Neural cell (in vitro differentiated cells): ENCODE measurements around the gene HLF. TPM values are rescaled to one million over a fixed set of nuclear protein-coding genes. Genes with fewer than 3 reads are reported as not detected.

ENCODE experiments used
- H2AFZ ChIP-seq: fragments of 200-600, 300-800 bp; sonication (generic), shearing (Covaris generic); 2 replicates; pipeline ENCODE4 v1.6.0; 2014; ENCODE audit warnings: low read depth, mild to moderate bottlenecking, antibody characterized with exemption, low read length, moderate library complexity
- H3F3A ChIP-seq: fragments of 200-600 bp; shearing (Covaris generic); 2 replicates; pipeline ENCODE4 v1.6.1; 2016; ENCODE audit warnings: mild to moderate bottlenecking, moderate library complexity, mixed read lengths, antibody characterized with exemption, low read length; ENCODE audit not compliant: insufficient read depth, poor library complexity, severe bottlenecking
- H3K27ac ChIP-seq: fragments of 200-600, 300-800 bp; sonication (generic), shearing (Covaris generic); 2 replicates; pipeline ENCODE4 v1.5.1; 2014; ENCODE audit warnings: mild to moderate bottlenecking, low read length, moderate library complexity
- H3K27me3 ChIP-seq: fragments of 300-800, 200-600 bp; sonication (generic), shearing (Covaris generic); 2 replicates; pipeline ENCODE4 v1.6.0; 2014; ENCODE audit warnings: mild to moderate bottlenecking, low read depth, low read length, moderate library complexity; ENCODE audit not compliant: insufficient read depth
- H3K36me3 ChIP-seq: fragments of 300-800, 200-600 bp; sonication (generic), shearing (Covaris generic); 2 replicates; pipeline ENCODE4 v1.5.1; 2014; ENCODE audit warnings: mild to moderate bottlenecking, antibody characterized with exemption, low read length, moderate library complexity; ENCODE audit not compliant: insufficient read depth
- H3K4me2 ChIP-seq: fragments of 300-800, 200-600 bp; sonication (generic), shearing (Covaris generic); 2 replicates; pipeline ENCODE4 v1.6.0; 2014; ENCODE audit warnings: mild to moderate bottlenecking, low read length
- H3K4me3 ChIP-seq: fragments of 300-800, 200-600 bp; sonication (generic), shearing (Covaris generic); 2 replicates; pipeline ENCODE4 v1.5.1; 2014; ENCODE audit warnings: mild to moderate bottlenecking, low read length, moderate library complexity
- H3K79me2 ChIP-seq: fragments of 200-600 bp; shearing (Covaris generic); replicated peaks from 2 replicates; pipeline ENCODE4 v1.6.0; 2014; ENCODE audit warnings: mild to moderate bottlenecking, low read length, moderate library complexity; ENCODE audit not compliant: insufficient read depth
- H3K9ac ChIP-seq: fragments of 300-800, 200-600 bp; sonication (generic), shearing (Covaris generic); 2 replicates; pipeline ENCODE4 v1.6.1; 2016; ENCODE audit warnings: mild to moderate bottlenecking, low read length, mixed read lengths
- H3K9me2 ChIP-seq: fragments of 200-600 bp; shearing (Covaris generic); 2 replicates; pipeline ENCODE4 v1.6.1; 2016; ENCODE audit warnings: mild to moderate bottlenecking, low read length, mixed read lengths; ENCODE audit not compliant: insufficient read depth
- H3K9me3 ChIP-seq: fragments of 200-600, 300-800 bp; sonication (generic), shearing (Covaris generic); 2 replicates; pipeline ENCODE4 v1.6.1; 2016; ENCODE audit warnings: mild to moderate bottlenecking, mixed run types, low read length, moderate library complexity, mixed read lengths
- H4K20me1 ChIP-seq: fragments of 200-600 bp; shearing (Covaris generic); 2 replicates; pipeline ENCODE4 v1.6.1; 2016; ENCODE audit warnings: mild to moderate bottlenecking, mixed run types; ENCODE audit not compliant: insufficient read depth
- EP300 ChIP-seq: fragments of 450-650 bp; conservative IDR thresholded peaks from 2 replicates; pipeline ENCODE4 v1.6.1; 2014; ENCODE audit warnings: antibody characterized with exemption, mild to moderate bottlenecking, moderate library complexity; ENCODE audit not compliant: poor library complexity, severe bottlenecking
- EZH2 ChIP-seq: fragments of 200-600, 300-800 bp; shearing (Covaris generic), sonication (generic); IDR thresholded peaks from 2 replicates; pipeline ENCODE4 v1.6.1; 2014; ENCODE audit warnings: antibody characterized with exemption, low read length, borderline replicate concordance, mild to moderate bottlenecking; ENCODE audit not compliant: insufficient read depth, poor library complexity, severe bottlenecking
- MXI1 ChIP-seq: fragments of 450-650 bp; conservative IDR thresholded peaks from 2 replicates; pipeline ENCODE4 v1.6.1; 2014; ENCODE audit warnings: antibody characterized with exemption, mild to moderate bottlenecking; ENCODE audit not compliant: poor library complexity, severe bottlenecking
- POLR2AphosphoS5 ChIP-seq: IDR thresholded peaks from 2 replicates; pipeline ENCODE4 v1.6.1; 2012
- RAD21 ChIP-seq: fragments of 450-650 bp; conservative IDR thresholded peaks from 2 replicates; pipeline ENCODE4 v1.6.1; 2014; ENCODE audit warnings: antibody characterized with exemption, mild to moderate bottlenecking, moderate library complexity
- SMC3 ChIP-seq: fragments of 450-650 bp; conservative IDR thresholded peaks from 2 replicates; pipeline ENCODE4 v1.6.1; 2014; ENCODE audit warnings: antibody characterized with exemption, mild to moderate bottlenecking, moderate library complexity; ENCODE audit not compliant: poor library complexity
- TAF1 ChIP-seq: IDR thresholded peaks from 2 replicates; pipeline ENCODE4 v1.6.1; 2012; ENCODE audit warnings: low read depth
- polyA plus RNA-seq: library from polyadenylated mRNA; depleted of rRNA; stranded (reverse); fragments of >200 nt; gene quantifications from 2 replicates; pipeline ENCODE4 v1.2.3, GENCODE V29; 2014
- TF ChIP-seq, protein P1 (sequence below): fragments of 450-650 bp; IDR thresholded peaks from 2 replicates; pipeline ENCODE4 v1.5.1; 2014; ENCODE audit warnings: antibody characterized with exemption, mild to moderate bottlenecking, moderate library complexity; ENCODE audit not compliant: poor library complexity, severe bottlenecking
- TF ChIP-seq, protein P2 (sequence below): IDR thresholded peaks from 2 replicates; pipeline ENCODE4 v1.6.1; 2012; ENCODE audit warnings: borderline replicate concordance

The HLF gene
- polyA plus RNA-seq, 1 donor from 2014 or later: 0.71 TPM

DNA sequence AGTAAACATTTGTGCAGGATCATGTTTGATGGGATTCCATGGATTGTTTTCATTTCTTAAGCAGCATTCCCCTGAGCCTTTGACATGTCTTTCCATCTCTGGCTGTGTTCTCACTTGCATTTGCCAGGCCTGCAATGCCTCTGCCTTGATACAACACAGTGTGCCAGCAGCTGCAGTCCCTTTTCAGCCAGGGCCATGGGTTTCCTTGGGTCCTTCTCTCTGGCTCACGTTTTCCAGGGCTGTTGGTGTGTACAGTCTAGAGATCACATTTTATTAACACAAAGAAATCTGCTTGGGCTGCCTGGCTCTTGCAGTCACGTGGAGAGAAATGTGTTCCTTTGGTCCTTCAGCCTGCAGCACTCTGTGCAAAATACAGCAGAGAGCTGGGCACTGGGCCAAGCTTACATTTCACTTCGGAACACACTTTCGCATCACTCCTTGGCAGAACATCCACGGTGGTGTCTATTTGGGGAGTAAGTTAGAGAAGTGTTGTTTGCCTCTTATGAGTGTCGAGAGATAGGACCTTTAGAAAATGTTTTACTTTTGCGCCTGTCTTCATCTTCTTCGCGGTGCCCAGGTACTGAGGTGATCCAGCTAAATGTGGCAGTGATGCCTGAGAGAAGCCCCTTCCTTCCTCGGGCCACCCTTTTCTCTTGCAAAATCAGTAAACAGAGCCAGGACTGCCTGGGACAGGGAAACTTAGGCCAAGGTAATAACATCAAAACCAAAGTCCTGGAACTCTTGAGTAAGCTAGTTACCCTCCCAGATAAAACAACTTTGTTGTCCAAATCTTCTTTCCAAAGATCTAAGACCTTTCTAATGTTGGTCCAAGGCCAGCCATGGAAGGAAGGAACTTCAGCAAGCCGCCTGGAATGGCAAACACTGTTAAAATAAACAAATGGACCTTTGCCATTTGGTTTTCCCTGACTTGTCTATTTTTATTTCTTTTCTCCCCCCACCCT, 20.9 kb downstream of the HLF start (continued):
- TF ChIP-seq, protein P1, sequence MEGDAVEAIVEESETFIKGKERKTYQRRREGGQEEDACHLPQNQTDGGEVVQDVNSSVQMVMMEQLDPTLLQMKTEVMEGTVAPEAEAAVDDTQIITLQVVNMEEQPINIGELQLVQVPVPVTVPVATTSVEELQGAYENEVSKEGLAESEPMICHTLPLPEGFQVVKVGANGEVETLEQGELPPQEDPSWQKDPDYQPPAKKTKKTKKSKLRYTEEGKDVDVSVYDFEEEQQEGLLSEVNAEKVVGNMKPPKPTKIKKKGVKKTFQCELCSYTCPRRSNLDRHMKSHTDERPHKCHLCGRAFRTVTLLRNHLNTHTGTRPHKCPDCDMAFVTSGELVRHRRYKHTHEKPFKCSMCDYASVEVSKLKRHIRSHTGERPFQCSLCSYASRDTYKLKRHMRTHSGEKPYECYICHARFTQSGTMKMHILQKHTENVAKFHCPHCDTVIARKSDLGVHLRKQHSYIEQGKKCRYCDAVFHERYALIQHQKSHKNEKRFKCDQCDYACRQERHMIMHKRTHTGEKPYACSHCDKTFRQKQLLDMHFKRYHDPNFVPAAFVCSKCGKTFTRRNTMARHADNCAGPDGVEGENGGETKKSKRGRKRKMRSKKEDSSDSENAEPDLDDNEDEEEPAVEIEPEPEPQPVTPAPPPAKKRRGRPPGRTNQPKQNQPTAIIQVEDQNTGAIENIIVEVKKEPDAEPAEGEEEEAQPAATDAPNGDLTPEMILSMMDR: no peak

DNA sequence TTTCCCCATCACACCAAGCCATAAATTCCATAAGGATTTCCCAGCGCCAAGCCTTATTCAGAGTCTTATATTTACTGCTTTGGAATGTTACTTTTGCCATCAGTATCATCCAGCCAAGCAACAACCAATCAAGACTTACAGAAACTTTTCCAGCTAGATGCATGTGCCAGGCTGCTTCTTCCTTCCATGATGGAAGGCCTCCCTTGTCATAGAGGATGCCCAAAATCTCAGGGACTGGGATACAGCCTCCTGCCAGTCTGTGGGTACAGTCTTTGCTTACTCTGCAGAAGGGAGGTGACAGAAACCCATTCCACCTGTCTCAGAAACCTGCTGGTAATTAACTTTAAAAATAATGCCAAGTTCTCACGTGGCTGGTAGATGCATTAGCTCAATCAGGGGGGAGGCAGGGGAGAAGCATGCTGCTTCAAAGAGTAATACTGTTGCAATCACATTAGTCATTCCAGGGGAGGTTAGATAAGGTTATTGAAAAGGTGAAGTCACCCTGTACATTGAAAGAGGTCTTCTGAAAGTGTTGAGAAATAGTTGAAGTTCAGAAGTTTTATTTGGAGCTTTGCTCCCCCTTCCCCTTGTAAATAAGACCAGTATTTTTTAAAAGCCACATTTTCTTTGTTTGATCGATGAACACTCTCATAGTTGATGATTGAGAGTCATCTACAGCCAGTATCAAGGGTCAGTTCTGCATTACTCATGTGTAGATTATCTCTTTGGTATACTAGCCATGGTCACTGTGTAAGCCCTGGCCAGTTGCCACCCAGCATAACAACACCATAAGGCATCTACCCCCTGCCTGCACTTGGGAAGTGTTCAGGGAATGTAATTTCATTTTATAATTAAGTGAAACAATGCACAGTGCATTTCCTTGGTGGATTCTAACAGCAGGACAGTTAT, 22.2 kb downstream of the HLF start:
- H3F3A ChIP-seq: no peaks in the 10 kb centered on the region
- no peaks in the 10 kb centered on the region for H3K27me3 ChIP-seq
- H3K4me2 ChIP-seq: no peak overlapping the region
- H3K36me3 ChIP-seq: no peaks in the 10 kb centered on the region
- TF ChIP-seq POLR2AphosphoS5: no peak
- no peak for TF ChIP-seq RAD21
- no peak for TF ChIP-seq MXI1
- TF ChIP-seq TAF1: no peak
- TF ChIP-seq, protein P1: no peak
- no peak for TF ChIP-seq EP300
- no peak for TF ChIP-seq SMC3
- TF ChIP-seq EZH2: no peak
- TF ChIP-seq, protein P2, sequence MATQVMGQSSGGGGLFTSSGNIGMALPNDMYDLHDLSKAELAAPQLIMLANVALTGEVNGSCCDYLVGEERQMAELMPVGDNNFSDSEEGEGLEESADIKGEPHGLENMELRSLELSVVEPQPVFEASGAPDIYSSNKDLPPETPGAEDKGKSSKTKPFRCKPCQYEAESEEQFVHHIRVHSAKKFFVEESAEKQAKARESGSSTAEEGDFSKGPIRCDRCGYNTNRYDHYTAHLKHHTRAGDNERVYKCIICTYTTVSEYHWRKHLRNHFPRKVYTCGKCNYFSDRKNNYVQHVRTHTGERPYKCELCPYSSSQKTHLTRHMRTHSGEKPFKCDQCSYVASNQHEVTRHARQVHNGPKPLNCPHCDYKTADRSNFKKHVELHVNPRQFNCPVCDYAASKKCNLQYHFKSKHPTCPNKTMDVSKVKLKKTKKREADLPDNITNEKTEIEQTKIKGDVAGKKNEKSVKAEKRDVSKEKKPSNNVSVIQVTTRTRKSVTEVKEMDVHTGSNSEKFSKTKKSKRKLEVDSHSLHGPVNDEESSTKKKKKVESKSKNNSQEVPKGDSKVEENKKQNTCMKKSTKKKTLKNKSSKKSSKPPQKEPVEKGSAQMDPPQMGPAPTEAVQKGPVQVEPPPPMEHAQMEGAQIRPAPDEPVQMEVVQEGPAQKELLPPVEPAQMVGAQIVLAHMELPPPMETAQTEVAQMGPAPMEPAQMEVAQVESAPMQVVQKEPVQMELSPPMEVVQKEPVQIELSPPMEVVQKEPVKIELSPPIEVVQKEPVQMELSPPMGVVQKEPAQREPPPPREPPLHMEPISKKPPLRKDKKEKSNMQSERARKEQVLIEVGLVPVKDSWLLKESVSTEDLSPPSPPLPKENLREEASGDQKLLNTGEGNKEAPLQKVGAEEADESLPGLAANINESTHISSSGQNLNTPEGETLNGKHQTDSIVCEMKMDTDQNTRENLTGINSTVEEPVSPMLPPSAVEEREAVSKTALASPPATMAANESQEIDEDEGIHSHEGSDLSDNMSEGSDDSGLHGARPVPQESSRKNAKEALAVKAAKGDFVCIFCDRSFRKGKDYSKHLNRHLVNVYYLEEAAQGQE: no peak
- no peaks in the 10 kb centered on the region for H3K9me3 ChIP-seq
- H3K79me2 ChIP-seq: no peaks in the 10 kb centered on the region
- no peaks in the 10 kb centered on the region for H3K9me2 ChIP-seq
- H3K27ac ChIP-seq: no peak overlapping the region
- H3K9ac ChIP-seq: no peak overlapping the region
- H3K4me3 ChIP-seq: no peak overlapping the region
- H4K20me1 ChIP-seq: no peaks in the 10 kb centered on the region
- no peak overlapping the region for H2AFZ ChIP-seq
